BE2C (cell line): ENCODE measurements around the gene MCC.
"Not testable (repeated sequence)": the region's sequence is repeated elsewhere in the genome, so short reads cannot be mapped to it uniquely, and the experiment has no call there.

ENCODE experiments used
- DNase-seq: peaks from one replicate; pipeline ENCODE4 v3.0.0-alpha.2; 2020
- H3K27me3 ChIP-seq: fragments of 250-450 bp; sonication (Bioruptor Pico); 2 replicates; pipeline ENCODE4 v1.5.1; 2020; ENCODE audit warnings: mild to moderate bottlenecking
- H3K36me3 ChIP-seq: fragments of 250-450 bp; sonication (Bioruptor Pico); 2 replicates; pipeline ENCODE4 v1.5.1; 2020; ENCODE audit warnings: mild to moderate bottlenecking
- H3K4me1 ChIP-seq: fragments of 250-450 bp; sonication (Bioruptor Pico); 2 replicates; pipeline ENCODE4 v1.5.1; 2020
- H3K4me3 ChIP-seq: 2 replicates; pipeline ENCODE4 v1.5.1; 2011; ENCODE audit warnings: low read depth, low read length
- H3K9me3 ChIP-seq: fragments of 250-450 bp; sonication (Bioruptor Pico); 2 replicates; pipeline ENCODE4 v1.5.1; 2020
- CTCF ChIP-seq: IDR thresholded peaks from 2 replicates; pipeline ENCODE4 v1.5.1; 2012; ENCODE audit warnings: mild to moderate bottlenecking, low read depth, low read length

The MCC gene

GRCh38 chr5:113478691-113479090 is 9.6 kb downstream of the MCC start:
- Histone ChIP-seq H3K36me3 (no peaks in the 10 kb centered on the region), H3K9me3 (no peaks in the 10 kb centered on the region), H3K4me1 (no peaks in the 10 kb centered on the region; the same call in 1 of the 2 replicates), H3K27me3 (no peaks in the 10 kb centered on the region), H3K4me3 (no peak overlapping the region)
- DNase-seq: no peak
- no peak for TF ChIP-seq CTCF

GRCh38 chr5:113474100-113474728 is 14.0 kb downstream of the MCC start:
- H3K9me3 ChIP-seq: no peaks in the 10 kb centered on the region
- DNase-seq: no peak
- H3K4me3 ChIP-seq: no peak overlapping the region
- H3K27me3 ChIP-seq: no peaks in the 10 kb centered on the region
- no peaks in the 10 kb centered on the region for H3K36me3 ChIP-seq
- no peaks in the 10 kb centered on the region; the same call in 1 of the 2 replicates for H3K4me1 ChIP-seq
- no peak for TF ChIP-seq CTCF

- Histone ChIP-seq H3K36me3 (no peaks in the 10 kb centered on the region), H3K27me3 (no peaks in the 10 kb centered on the region), H3K4me3 (no peak overlapping the region), H3K9me3 (no peaks in the 10 kb centered on the region), H3K4me1 (no peaks in the 10 kb centered on the region)
- TF ChIP-seq CTCF: no peak
- no peak for DNase-seq
Measured at GRCh38 chr5:113463032-113463431, 25.2 kb downstream of the MCC start.

- H3K27me3 ChIP-seq: not testable (repeated sequence)
Measured at GRCh38 chr5:113457106-113457505, 31.1 kb downstream of the MCC start.

GRCh38 chr5:113452941-113453340 is 35.3 kb downstream of the MCC start:
- Histone ChIP-seq H3K4me1 (no peaks in the 10 kb centered on the region), H3K4me3 (no peak overlapping the region), H3K9me3 (no peaks in the 10 kb centered on the region), H3K27me3 (no peaks in the 10 kb centered on the region), H3K36me3 (no peaks in the 10 kb centered on the region)
- no peak for DNase-seq
- no peak for TF ChIP-seq CTCF

More at GRCh38 chr5:113457106-113457505, 31.1 kb downstream of the MCC start:
- not testable (repeated sequence) for H3K4me1 ChIP-seq, DNase-seq, H3K9me3 ChIP-seq, H3K36me3 ChIP-seq, H3K4me3 ChIP-seq

GRCh38 chr5:113451797-113452196 is 36.5 kb downstream of the MCC start:
- no peaks in the 10 kb centered on the region for H3K36me3 ChIP-seq
- no peak overlapping the region for H3K4me3 ChIP-seq
- no peaks in the 10 kb centered on the region for H3K27me3 ChIP-seq
- H3K4me1 ChIP-seq: no peaks in the 10 kb centered on the region
- no peak for TF ChIP-seq CTCF
- no peaks in the 10 kb centered on the region for H3K9me3 ChIP-seq
- DNase-seq: no peak
